ENCODE results near the gene DAAM1.

- TF ChIP-seq CTCF (IDR thresholded peaks at IDR 0.05) (no peak), EZH2 (IDR thresholded peaks at IDR 0.05) (no peak)
These were observed 118.3 kb downstream of the DAAM1 start for GRCh38 chr14:59306775-59307174.
